ENCODE data around the gene CEP112. TPM values are rescaled to one million over a fixed set of nuclear protein-coding genes. Genes with fewer than 3 reads are reported as not detected.

Gene CEP112
- total and polyA plus RNA-seq, 4 donors: 1.1 to 4.9 (median 1.4) TPM

- TF ChIP-seq RAD21 (IDR thresholded peaks at IDR 0.05): no peak
- TF ChIP-seq, protein P1, sequence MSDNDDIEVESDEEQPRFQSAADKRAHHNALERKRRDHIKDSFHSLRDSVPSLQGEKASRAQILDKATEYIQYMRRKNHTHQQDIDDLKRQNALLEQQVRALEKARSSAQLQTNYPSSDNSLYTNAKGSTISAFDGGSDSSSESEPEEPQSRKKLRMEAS (IDR thresholded peaks at IDR 0.05): no peak
- TF ChIP-seq, protein P2, sequence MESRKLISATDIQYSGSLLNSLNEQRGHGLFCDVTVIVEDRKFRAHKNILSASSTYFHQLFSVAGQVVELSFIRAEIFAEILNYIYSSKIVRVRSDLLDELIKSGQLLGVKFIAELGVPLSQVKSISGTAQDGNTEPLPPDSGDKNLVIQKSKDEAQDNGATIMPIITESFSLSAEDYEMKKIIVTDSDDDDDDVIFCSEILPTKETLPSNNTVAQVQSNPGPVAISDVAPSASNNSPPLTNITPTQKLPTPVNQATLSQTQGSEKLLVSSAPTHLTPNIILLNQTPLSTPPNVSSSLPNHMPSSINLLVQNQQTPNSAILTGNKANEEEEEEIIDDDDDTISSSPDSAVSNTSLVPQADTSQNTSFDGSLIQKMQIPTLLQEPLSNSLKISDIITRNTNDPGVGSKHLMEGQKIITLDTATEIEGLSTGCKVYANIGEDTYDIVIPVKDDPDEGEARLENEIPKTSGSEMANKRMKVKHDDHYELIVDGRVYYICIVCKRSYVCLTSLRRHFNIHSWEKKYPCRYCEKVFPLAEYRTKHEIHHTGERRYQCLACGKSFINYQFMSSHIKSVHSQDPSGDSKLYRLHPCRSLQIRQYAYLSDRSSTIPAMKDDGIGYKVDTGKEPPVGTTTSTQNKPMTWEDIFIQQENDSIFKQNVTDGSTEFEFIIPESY (IDR thresholded peaks at IDR 0.05): no peak
- no peak for TF ChIP-seq YY1 (IDR thresholded peaks at IDR 0.05)
- no peak for TF ChIP-seq GABPA (IDR thresholded peaks at IDR 0.05 in 1 of 2, conservative IDR thresholded peaks at IDR 0.05 in 1 of 2)
- TF ChIP-seq NR2F2 (IDR thresholded peaks at IDR 0.05): no peak
- no peak for TF ChIP-seq FOXA1 (IDR thresholded peaks at IDR 0.05)
- TF ChIP-seq ATF3 (IDR thresholded peaks at IDR 0.05): no peak
- no peak for TF ChIP-seq JUND (IDR thresholded peaks at IDR 0.05)
- TF ChIP-seq HNF4A (conservative IDR thresholded peaks at IDR 0.05): no peak
- TF ChIP-seq SP1 (IDR thresholded peaks at IDR 0.05): no peak
- TF ChIP-seq FOXA2 (IDR thresholded peaks at IDR 0.05): no peak
- TF ChIP-seq REST (IDR thresholded peaks at IDR 0.05): no peak
- TF ChIP-seq CTCF (IDR thresholded peaks at IDR 0.05; ENCODE audit: low read depth, low read length, missing input control): no peak
Observed at GRCh38 chr17:66146394-66146793, 45.5 kb downstream of the CEP112 start.

DNA sequence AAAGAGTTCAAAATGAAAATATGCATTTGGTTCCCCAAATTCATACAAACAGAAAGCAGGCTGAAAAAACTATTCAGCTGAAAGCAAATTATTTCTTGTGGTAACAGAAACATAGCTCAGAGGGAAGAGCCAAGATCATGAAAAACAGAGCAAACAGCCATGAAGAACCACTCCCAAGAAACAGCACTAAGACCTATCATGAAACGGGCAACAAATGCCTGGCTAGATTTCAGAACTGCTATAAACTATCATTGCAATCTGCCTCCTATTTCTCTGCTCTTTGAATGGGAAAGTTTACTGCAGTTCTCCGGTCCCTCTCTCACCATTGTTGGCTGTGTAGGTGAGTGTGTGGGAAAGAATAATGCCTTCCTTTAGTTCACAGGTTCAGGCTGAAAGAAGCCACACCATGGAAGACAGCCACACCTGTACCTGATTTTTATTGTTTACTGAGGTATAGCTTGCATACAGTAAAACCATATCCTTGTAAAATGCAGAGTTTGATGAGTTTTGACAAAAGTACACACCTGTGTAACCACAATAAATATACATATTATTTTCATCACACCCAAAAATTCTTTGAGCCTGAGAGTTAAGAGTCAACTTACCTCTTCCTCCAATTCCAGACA is 48.2 kb downstream of the CEP112 start:
- no peak for TF ChIP-seq FOXA1 (IDR thresholded peaks at IDR 0.05)
- 90% methylated on average over 2 of the region's 2 CpGs for WGBS
- H3K27ac ChIP-seq (ENCODE audit: low read depth in 1 of 2, low read length in 2 of 2): no peak overlapping the region

More at GRCh38 chr17:66146394-66146793, 45.5 kb downstream of the CEP112 start:
- DNase-seq (ENCODE audit: low spot score): no peak
- Histone ChIP-seq H3K4me1 (ENCODE audit: control insufficient read depth in 4 of 4, insufficient read depth in 4 of 4, low read length in 3 of 4) (no peaks in the 10 kb centered on the region), H3K27me3 (ENCODE audit: control insufficient read depth in 4 of 4, insufficient read depth in 4 of 4, low read length in 3 of 4) (no peaks in the 10 kb centered on the region), H3K36me3 (ENCODE audit: control insufficient read depth in 4 of 4, insufficient read depth in 3 of 4, low read depth in 1 of 4, low read length in 3 of 4) (no peaks in the 10 kb centered on the region), H3K4me3 (ENCODE audit: low read depth in 1 of 3, low read length in 3 of 3) (no peak overlapping the region), H3K27ac (ENCODE audit: low read depth in 1 of 2, low read length in 2 of 2) (no peak overlapping the region), H3K9me3 (ENCODE audit: control insufficient read depth in 4 of 4, low read length in 3 of 4) (no peaks in the 10 kb centered on the region), H3K9ac (ENCODE audit: low read depth in 1 of 2, low read length in 2 of 2) (no peak overlapping the region)
- whole genome bisulfite sequencing: 95% methylated on average over 4 of the region's 4 CpGs

More for the DNA sequence above, 48.2 kb downstream of the CEP112 start:
- H3K36me3 ChIP-seq (ENCODE audit: control insufficient read depth in 4 of 4, insufficient read depth in 3 of 4, low read depth in 1 of 4, low read length in 3 of 4): no peaks in the 10 kb centered on the region
- no peaks in the 10 kb centered on the region for H3K4me1 ChIP-seq (ENCODE audit: control insufficient read depth in 4 of 4, insufficient read depth in 4 of 4, low read length in 3 of 4)
- H3K9me3 ChIP-seq (ENCODE audit: control insufficient read depth in 4 of 4, low read length in 3 of 4): no peaks in the 10 kb centered on the region
- no peaks in the 10 kb centered on the region for H3K27me3 ChIP-seq (ENCODE audit: control insufficient read depth in 4 of 4, insufficient read depth in 4 of 4, low read length in 3 of 4)
- H3K4me3 ChIP-seq (ENCODE audit: low read depth in 1 of 3, low read length in 3 of 3): no peak overlapping the region
- DNase-seq (ENCODE audit: low spot score): no peak
- H3K9ac ChIP-seq (ENCODE audit: low read depth in 1 of 2, low read length in 2 of 2): no peak overlapping the region

Measured in liver (tissue), 9 donors.